Epidermal melanocyte (primary cell): ENCODE results near the gene LGALS3BP.

Experiments
- DNase-seq: peaks from one replicate; pipeline ENCODE4 v3.0.0; 2011; ENCODE audit warnings: low spot score; ENCODE audit not compliant: insufficient read length

Gene LGALS3BP

GRCh38 chr17:78985395-78985794 is 5.7 kb upstream of the LGALS3BP start:
- no peak for DNase-seq

- DNase-seq, result peak; percentile 1
These were observed 1.5 kb upstream of the LGALS3BP start for GRCh38 chr17:78981010-78981888.

DNA sequence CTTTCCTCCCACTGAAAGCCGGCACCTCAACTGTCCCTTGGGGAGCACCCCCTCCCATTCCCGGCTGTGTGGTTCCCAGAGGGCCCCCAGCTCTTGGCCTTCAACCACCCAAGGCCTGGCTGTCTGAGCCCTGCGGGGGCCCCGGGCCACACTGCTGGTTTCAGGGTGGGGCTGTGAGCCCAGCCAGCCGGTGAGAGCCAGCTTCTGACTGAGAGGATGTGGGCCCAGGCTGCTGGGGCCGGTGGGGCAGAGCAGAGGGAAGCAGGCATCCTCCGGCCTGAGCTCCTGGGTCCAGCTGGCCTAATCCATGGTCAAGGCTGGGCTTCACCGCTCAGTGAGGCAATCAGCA is 875 bp upstream of the LGALS3BP start:
- DNase-seq, result no peak

DNA sequence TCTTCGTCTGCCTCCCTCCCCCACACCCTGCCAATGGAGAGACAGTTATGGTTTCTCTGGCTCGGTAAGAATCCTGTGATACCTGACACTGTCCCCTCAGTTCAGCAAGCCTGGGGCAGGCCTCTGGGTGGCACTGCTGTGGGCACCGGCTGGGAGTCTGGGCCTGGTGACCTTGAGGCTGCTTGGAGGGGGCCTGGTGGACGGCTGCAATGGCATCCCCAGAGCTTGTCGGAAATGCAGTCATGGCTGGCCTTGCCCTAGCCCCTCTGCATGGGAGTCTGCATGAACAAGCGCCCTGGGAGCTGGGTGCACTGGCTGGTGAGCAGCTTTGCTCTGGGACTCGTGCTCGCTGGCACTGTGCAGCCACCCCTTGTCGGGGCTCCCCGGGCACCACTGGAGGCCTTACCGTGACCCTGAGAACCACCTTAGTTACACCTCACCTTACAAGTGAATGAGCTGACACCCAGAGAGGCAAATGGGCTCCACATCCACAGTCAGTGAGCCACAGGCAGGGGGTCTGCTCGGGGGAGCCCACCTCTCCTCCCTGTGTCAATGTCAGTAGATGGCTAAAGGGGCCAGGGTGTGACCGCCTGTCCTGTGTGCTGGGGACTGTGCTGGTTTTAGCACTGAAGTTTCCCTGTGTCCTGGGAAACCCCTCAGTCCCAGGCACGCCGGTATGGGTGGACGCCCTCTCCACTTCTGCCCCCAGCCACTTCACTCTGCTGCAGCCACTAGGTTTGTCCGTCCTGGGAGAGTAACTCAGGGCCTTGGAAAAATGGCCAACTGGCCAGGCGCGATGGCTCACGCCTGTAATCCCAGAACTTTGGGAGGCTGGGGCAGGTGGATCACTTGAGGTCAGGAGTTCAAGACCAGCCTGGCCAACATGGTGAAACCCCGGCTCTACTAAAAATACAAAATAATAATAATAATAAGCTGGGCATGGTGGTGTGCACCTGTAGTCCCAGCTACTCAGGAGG is 1.4 kb downstream of the LGALS3BP start:
- no peak for DNase-seq

- DNase-seq, result no peak
These were observed 2.1 kb downstream of the LGALS3BP start for GRCh38 chr17:78977681-78977943.

DNA sequence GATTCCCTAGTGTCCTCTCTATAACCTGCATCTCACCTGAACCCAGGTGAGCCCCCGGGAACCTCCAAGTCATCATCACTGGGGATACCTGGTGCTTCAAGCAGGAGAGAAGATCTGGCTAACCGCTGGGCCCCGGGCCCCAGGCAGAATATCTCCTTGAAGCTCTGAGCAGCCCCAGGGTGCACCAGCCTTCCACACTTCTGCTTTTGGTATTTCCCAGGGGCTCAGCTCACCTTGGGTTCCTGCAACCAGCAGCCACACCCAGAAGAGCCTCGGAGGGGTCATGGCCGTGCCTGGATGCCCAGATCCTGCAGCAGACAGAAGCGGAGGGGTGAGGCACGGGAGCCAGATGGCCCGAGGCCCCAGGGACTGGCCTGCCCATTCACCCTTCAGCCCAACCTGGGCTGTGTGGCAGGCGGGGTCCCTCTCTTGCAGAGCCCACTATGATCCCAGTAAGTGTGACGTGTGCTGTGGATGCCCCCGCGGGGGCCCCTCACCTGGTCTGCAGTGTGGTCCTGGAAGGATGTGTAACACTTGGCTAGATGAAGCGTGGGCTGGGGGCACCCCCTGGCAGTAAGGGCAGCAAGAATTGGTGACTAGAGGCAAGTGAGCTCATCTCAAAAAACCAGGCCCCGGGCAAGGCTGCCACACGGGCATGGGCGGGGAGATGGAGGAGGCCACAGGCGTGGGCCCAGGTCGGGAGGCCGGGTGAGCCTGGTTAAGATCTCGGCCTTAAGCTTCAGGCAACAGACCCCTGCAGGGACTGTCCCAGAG is 2.6 kb downstream of the LGALS3BP start:
- DNase-seq, result no peak

DNA sequence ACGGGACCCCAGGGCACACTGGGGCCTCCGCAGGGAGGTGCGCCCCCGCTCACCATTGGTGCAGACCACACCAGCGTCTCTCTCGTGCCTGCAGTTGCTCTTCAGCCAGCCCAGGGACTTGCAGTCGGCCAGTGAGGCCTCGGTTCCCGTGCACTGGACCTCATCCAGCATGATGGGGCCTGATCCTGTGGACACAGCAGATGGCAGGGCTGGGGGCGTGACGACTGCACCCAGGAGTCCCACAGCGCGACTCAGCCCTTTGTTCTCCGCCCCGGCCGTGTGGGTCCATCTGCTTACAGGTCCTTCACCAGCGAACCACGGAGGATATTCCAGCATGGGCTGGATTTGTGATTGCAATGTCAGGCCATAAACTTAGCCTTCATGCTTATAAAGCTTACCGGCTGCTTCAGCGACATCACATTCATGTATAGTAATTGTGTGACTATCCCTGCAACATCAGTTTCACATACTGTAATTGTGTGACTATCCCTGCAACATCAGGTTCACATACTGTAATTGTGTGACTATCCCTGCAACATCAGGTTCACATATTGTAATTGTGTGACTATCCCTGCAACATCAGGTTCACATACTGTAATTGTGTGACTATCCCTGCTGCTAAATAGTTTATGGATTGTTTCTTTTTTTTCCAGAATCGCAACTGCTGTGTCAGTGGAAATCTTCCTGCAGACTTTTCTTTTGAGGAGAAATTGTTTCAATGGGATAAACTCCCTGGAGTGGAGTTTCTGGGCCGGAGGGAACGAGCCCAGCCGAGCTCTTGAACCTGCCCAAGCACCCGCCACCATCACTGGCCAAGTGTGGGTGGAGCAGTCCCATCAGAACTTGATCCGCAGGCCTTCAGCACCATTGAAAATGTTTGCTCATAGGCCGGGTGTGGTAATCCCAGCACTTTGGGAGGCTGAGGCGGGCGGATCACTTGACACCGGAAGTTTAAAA is 4.8 kb downstream of the LGALS3BP start:
- peak; percentile 69 for DNase-seq

DNA sequence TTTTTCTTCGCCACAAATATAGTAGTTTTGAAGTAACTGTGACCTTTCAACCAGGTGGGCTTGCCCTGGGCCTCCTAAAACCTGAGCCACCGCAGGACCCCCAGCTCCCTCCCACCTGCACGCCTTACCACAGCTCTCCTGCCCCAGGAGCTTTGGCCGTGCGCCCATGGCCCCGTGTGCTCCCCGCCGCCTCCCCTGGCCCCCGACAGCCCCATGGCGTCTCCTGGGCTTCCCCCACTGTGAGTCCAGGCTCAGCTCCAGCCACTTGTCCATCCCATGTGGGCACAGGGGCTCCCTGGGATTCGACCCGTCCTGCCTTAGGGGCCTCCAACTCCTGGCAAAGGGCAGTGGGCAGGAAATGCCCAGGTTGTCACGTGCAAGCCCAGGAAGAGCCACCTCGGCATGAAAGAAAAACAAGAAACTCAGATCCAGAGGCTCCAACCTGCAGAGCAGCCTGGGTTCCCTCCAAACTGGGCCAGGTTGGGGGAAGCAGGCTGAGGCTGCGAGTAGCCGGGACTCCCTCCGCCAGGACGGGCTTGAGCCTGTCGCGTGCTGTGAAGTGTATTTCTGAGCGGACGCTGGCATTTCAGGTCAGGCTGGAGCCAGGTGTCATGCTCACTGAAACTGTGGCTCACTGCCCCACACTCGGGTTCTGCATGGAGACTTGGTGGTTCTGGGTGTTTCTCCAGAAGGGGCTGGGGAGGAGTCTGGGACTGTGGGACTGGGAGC is 5.8 kb downstream of the LGALS3BP start:
- DNase-seq, result no peak

DNA sequence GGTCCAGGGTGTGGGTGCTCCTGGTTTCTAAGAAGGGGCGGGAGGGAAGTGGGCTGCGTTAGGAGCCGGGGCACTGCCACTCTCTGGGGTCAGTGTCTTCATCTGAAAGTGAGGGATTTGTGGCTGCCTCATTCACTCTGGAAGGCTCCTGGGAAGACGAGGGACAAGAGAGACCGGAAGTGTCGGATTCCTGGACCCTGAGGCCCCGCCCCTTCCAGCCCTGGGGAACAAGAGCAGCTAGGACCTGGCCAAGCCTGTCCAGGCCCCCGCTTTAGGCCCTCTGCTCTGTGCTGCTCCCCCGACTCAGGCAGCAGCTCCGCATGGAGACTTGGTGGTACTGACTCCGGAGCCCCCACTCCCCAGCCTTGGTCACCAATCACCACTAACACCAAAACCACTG is 6.5 kb downstream of the LGALS3BP start:
- no peak for DNase-seq

- DNase-seq, result no peak
These were observed 7.1 kb downstream of the LGALS3BP start for GRCh38 chr17:78972507-78973105.

DNA sequence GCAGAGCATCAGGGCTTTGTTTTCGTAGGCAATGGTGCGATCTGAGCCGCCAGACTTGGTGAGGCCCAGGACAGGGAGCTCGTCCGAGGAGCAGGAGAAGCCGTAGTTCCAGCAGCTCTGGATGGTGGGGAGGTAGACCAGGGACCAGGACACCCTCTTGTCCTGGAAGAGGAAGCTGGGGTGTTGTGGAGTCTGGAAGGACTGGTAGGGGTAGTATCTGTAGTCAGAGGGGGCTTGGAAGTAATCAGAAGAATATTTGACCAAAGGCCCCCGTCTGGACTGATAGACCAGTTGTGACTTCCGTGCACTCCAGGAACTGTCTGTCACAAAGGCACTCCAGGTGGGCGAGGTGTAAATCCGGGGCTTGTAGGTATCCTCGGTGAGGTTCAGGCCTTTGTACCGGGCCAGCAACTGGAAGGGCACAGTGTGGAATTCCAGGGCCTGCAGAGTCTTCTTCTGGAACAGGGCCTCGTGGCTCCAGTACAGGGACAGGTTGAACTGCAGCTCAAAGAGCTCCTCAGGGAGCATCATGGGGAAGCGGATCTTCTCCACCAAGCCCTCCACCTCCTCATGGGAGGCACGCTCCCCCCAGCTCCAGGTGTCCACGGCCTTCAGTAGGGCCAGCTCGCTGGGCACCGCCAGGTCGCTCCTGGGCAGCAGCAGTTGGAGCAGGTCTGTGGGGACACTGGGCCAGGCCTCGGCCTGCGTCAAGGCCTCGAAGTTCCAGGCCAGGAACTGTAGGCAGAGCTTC is 7.8 kb downstream of the LGALS3BP start:
- DNase-seq, result no peak

DNA sequence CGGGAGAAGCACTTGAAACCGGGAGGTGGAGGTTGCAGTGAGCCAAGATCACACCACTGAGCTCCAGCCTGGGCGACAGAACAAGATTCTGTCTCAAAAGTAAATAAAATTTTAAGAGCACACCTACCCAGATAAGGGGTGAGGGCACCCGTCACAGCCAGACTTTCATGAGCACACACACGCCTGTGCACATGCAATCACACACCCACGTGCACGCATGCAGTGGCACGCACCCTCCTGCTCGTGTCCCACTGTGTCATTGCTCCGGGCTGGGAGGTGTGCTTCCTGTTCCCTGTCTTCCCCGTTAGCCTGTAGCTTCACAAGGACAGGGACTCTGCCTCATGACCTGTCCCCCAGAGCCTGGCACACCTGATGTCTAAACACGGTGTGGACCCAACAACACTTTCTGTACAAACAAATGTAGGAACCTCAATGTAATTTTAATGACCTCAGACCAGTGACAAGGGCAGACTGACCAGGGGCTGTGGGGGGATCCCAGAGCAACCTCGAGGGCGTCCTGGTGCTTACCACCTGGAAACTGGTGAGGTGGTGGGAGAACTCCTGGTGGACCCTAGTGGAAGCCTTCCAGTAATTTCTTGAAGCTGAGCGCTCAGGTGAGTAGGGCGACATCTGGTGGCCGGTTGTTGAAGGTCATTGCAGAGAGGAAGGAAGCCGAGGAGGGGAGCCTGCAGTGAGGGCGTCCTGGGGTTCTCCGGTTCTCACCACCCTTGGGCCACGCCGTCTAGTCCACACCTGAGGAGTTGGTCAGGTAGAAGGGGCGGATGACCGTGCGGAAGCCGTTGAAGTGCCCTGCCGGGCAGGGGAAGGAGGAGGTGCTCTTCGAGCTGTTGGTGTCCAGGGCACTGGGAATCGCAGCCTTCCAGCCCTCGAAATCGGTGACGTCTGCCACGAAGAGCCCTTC is 8.6 kb downstream of the LGALS3BP start:
- DNase-seq, result peak; percentile 82

- no peak for DNase-seq
These were observed 9.9 kb downstream of the LGALS3BP start for GRCh38 chr17:78969865-78970264.

- no peak for DNase-seq
These were observed 11.9 kb downstream of the LGALS3BP start for GRCh38 chr17:78967782-78968362.

DNA sequence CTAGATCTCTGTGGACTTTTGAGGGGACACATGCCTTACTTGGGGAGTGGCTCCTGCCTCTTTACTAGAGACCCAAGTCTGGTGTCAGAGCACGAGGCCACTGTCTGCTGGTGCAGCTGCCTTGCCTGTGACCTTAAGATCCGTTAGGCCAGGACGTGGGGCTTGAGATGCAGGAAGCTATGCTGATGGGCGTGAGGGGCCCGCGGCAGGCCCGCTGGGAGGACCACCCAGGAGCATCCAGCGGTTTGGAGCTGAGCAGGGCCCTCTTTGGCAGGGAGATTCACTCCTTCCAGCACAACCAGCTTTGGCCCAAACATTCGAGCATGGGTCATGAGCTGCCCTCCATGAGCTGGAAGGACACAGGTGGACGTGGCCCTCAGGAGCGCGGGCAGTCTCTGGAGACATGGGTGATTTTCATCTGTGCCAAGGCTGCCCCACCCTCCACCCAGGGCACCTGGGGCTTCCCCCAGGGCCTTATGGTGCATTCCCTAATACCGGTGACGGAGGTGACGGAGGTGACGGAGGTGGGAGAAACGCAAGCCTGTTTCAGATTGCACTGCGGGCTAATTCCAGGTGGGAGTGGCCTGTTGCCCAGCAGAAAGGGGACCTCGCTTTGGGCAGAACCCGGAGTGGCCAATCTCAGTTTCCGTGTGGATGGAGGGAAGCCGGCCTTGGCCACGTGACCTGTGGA is 12.7 kb downstream of the LGALS3BP start:
- no peak for DNase-seq

DNA sequence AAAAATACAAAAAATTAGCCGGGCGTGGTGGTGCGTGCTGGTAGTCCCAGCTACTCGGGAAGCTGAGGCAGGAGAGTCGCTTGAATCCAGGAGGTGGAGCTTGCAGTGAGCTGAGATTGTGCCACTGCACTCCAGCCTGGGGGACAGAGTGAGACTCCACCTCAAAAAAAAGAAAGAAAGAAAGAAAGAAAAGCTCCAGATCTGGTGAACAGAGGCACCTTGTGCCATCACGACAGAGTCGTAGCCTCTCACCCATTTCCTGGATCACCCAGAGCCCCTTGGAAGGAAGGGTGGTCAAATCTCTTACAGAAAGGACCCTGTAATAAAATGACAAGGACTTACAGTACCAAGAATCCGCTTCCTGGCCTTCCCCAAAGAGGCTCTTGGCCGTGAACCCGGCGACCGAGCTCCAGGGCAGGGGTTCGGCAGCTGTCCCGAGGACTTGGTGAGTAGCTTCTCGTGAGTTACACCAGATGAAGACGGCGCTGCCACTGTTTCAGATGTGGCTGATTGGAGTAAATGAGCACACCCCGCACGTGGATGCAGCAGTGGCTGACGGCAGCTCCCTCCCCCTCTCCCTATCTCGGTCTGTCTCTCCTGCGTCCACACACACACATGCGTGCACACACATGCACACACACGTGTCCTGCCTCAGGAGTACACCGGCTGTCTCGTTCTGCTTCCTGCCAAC is 13.5 kb downstream of the LGALS3BP start:
- no peak for DNase-seq
